ENCODE results near the gene PKDREJ.

DNA sequence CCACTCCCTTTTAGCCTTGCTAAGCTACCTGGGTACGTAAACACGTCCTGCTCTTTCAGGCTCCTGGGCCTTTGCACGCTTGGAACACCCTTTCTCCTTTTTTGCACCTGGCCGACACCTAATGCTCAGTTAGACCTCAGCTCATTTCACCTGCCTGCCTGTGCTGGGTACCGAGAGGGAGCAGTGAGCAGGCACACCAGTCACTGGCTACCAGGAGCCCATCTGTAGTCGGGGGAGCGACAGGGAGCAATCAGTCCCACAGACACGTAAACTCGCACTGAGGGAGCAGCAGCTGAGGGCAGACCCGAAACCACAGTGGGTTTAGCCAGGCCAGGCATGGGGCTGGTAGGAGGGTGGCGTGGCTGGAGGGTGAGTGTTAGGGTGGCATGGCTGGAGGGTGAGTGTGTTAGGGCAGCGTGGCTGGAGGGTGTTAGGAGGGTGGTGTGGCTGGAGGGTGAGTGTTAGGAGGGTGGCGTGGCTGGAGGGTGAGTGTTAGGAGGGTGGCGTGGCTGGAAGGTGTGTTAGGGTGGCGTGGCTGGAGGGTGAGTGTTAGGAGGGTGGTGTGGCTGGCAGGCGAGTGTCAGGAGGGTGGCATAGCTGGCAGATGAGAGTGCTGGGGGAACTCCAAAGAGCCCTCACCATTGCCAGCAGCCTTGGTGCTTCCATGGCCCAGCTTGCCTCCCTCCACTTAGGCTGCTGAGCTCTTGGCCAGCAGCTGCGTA lies 27.1 kb upstream of the PKDREJ start:
- TF ChIP-seq CTCF (IDR thresholded peaks at IDR 0.05) (no peak), POLR2A (IDR thresholded peaks at IDR 0.05) (no peak)
